K562 (cell line): ENCODE results near the gene PPP1R3A. TPM values are rescaled to one million over a fixed set of nuclear protein-coding genes. Genes with fewer than 3 reads are reported as not detected.

ENCODE experiments used
- CHD1 ChIP-seq: fragments of 200-600 bp; sonication (generic); IDR thresholded peaks from one replicate; pipeline ENCODE4 v1.6.1; 2012; ENCODE audit warnings: mild to moderate bottlenecking, moderate library complexity, low read length, inconsistent platforms
- ERF ChIP-seq: fragments of 450-650 bp; formaldehyde crosslinking; IDR thresholded peaks from 2 replicates; pipeline ENCODE4 v1.4.0; 2020; ENCODE audit warnings: mild to moderate bottlenecking, mixed read lengths
- HLTF ChIP-seq: fragments of 450-650 bp; IDR thresholded peaks from 2 replicates; pipeline ENCODE4 v1.6.1; 2016
- HNRNPH1 ChIP-seq: fragments of 200-400 bp; formaldehyde crosslinking; optimal IDR thresholded peaks from 2 replicates; pipeline ENCODE3; 2017; ENCODE audit warnings: low read depth, mild to moderate bottlenecking, low read length, moderate library complexity
- JUND ChIP-seq, 2 experiments: IDR thresholded peaks; 2 replicates in 1 of 2; 3 replicates in 1 of 2; pipeline ENCODE4 v1.6.1; 2011; ENCODE audit warnings: borderline replicate concordance in 2 of 2, low read depth in 2 of 2, low read length in 2 of 2, improper control_type of control experiment in 1 of 2, missing biosample characterization in 1 of 2, missing genetic modification characterization in 1 of 2, missing genetic modification reagents in 1 of 2
- MAFF ChIP-seq: IDR thresholded peaks from 2 replicates; pipeline ENCODE4 v1.6.1; 2012; ENCODE audit warnings: low read length, improper control_type of control experiment
- MAFG ChIP-seq: fragments of 450-650 bp; conservative IDR thresholded peaks from 2 replicates; pipeline ENCODE4 v1.6.1; 2016; ENCODE audit warnings: missing genetic modification characterization, missing compliant biosample characterization
- MEF2D ChIP-seq: conservative IDR thresholded peaks from 2 replicates; pipeline ENCODE4 v1.6.1; 2016; ENCODE audit warnings: low read depth, missing genetic modification characterization, missing compliant biosample characterization
- RBM39 ChIP-seq: fragments of 200-400 bp; formaldehyde crosslinking; optimal IDR thresholded peaks from 2 replicates; pipeline ENCODE3; 2018; ENCODE audit warnings: low read depth, low read length
- SMARCE1 ChIP-seq: fragments of 450-650 bp; IDR thresholded peaks from 2 replicates; pipeline ENCODE4 v1.7.1; 2016; ENCODE audit warnings: mild to moderate bottlenecking
- STAG1 ChIP-seq: sonication (generic); formaldehyde crosslinking; IDR thresholded peaks from 2 replicates; pipeline ENCODE4 v1.5.0; 2020; ENCODE audit warnings: missing genetic modification reagents, borderline replicate concordance
- ZNF224 ChIP-seq: sonication (generic); formaldehyde crosslinking; IDR thresholded peaks from 2 replicates; pipeline ENCODE4 v1.8.0; 2022; ENCODE audit warnings: mild to moderate bottlenecking, missing genetic modification reagents
- ZNF316 ChIP-seq: fragments of 450-650 bp; IDR thresholded peaks from 2 replicates; pipeline ENCODE4 v1.6.1; 2016
- ZNF347 ChIP-seq: fragments of 450-650 bp; formaldehyde crosslinking; IDR thresholded peaks from 2 replicates; pipeline ENCODE4 v1.4.0; 2020; ENCODE audit warnings: low read depth, mild to moderate bottlenecking, moderate library complexity
- ZNF384 ChIP-seq: IDR thresholded peaks from 2 replicates; pipeline ENCODE4 v1.6.1; 2012; ENCODE audit warnings: low read depth, low read length, improper control_type of control experiment
- ZNF57 ChIP-seq: fragments of 450-650 bp; formaldehyde crosslinking; IDR thresholded peaks from 2 replicates; pipeline ENCODE4 v1.4.0; 2020; ENCODE audit warnings: mild to moderate bottlenecking, moderate library complexity
- polyA plus RNA-seq, 8 experiments: library from polyadenylated mRNA; depleted of rRNA in 4 of 8; stranded (reverse) in 5 of 8; unstranded in 3 of 8; fragments of >200 nt; fragmentation: Nextera tagmentation in 2 of 8; fragmentation: Illumina TruSeq in 1 of 8; extraction: Ambion mirVana in 2 of 8; extraction: Trizol in 1 of 8; gene quantifications; 2 replicates each; pipeline versions ENCODE4 v1.2.1 to v1.2.3, GENCODE V29; 2011 to 2014; ENCODE audit warnings: inconsistent platforms in 1 of 8, missing spikeins in 1 of 8
- total RNA-seq, 7 experiments: library from RNA; depleted of rRNA in 6 of 7; stranded (reverse); fragments of >200 nt in 6 of 7; fragmentation: Illumina TruSeq in 2 of 7; extraction: Trizol in 2 of 7; gene quantifications; 2 replicates each; pipeline versions ENCODE4 v1.2.1 to v1.2.3, GENCODE V29; 2011 to 2021; ENCODE audit warnings: low replicate concordance in 1 of 7
- TF ChIP-seq, protein P1 (sequence below), 2 experiments: fragments of 450-650 bp; IDR thresholded peaks; 2 replicates each; pipeline ENCODE4 v1.6.1; 2016; ENCODE audit warnings: mild to moderate bottlenecking in 2 of 2, borderline replicate concordance in 1 of 2, low read depth in 1 of 2, moderate library complexity in 1 of 2
- TF ChIP-seq, protein P2 (sequence below): fragments of 250-450 bp; sonication (Bioruptor Pico); IDR thresholded peaks from 2 replicates; pipeline ENCODE4 v1.8.0; 2022; ENCODE audit warnings: moderate library complexity, mild to moderate bottlenecking, inconsistent platforms

Gene PPP1R3A
- total and polyA plus RNA-seq, 9 of the 15 experiments (the other 6 are each of a cell fraction or from before 2014, with no cell fraction given) = 0.01 to 0.03 TPM; not detected in 7

- TF ChIP-seq, protein P1, sequence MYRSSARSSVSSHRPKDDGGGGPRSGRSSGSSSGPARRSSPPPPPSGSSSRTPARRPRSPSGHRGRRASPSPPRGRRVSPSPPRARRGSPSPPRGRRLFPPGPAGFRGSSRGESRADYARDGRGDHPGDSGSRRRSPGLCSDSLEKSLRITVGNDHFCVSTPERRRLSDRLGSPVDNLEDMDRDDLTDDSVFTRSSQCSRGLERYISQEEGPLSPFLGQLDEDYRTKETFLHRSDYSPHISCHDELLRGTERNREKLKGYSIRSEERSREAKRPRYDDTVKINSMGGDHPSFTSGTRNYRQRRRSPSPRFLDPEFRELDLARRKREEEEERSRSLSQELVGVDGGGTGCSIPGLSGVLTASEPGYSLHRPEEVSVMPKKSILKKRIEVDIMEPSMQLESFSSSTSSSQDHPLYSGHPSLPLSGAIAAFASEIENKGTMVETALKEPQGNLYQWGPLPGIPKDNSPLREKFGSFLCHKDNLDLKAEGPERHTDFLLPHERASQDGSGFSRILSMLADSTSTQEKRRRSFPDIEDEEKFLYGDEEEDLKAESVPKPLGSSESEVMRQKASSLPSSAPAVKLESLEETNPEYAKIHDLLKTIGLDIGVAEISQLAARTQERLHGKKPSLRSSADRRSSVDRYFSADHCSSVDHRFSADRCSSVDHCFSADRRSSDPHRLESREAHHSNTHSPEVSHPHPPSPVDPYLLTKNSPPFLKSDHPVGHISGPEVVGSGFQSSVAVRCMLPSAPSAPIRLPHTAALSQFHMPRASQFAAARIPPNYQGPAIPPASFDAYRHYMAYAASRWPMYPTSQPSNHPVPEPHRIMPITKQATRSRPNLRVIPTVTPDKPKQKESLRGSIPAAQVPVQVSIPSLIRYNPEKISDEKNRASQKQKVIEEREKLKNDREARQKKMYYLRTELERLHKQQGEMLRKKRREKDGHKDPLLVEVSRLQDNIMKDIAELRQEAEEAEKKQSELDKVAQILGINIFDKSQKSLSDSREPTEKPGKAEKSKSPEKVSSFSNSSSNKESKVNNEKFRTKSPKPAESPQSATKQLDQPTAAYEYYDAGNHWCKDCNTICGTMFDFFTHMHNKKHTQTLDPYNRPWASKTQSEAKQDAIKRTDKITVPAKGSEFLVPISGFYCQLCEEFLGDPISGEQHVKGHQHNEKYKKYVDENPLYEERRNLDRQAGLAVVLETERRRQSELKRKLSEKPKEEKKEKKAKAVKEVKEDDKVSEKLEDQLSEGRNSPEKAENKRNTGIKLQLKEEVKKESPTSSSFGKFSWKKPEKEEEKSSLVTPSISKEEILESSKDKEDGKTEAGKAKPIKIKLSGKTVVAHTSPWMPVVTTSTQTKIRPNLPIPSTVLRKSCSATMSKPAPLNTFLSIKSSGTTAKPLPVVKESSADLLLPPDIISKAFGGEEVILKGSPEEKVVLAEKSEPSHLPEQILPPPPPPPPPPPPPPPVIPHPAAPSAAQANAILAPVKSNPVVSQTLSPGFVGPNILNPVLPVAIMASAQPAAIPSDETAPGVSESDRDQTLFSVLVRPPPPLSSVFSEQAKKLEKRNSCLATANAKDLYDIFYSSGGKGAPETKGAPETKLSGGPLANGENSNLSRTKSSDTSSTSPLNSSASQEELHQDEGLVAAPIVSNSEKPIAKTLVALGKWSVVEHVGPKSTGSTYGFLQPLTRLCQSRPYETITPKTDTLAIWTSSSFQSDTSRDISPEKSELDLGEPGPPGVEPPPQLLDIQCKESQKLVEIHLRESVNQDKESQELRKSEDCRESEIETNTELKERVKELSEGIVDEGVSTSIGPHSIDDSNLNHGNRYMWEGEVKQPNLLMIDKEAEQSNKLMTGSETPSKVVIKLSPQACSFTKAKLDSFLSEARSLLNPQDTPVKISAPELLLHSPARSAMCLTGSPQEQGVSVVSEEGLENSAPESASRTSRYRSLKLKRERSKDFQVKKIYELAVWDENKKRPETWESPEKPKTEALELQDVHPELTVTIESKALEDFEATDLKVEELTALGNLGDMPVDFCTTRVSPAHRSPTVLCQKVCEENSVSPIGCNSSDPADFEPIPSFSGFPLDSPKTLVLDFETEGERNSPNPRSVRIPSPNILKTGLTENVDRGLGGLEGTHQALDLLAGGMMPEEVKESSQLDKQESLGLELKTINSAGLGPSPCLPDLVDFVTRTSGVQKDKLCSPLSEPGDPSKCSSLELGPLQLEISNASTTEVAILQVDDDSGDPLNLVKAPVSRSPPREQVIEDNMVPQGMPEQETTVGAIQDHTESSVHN (IDR thresholded peaks at IDR 0.05; ENCODE audit: borderline replicate concordance in 1 of 2, low read depth in 1 of 2) = no peak
- TF ChIP-seq ZNF384 (no peak), SMARCE1 (no peak), ZNF347 (CRISPR knock-in tag) (no peak), CHD1 (no peak), ERF (CRISPR knock-in tag) (no peak), JUND (IDR thresholded peaks at IDR 0.05; ENCODE audit: borderline replicate concordance, low read depth, low read length) (no peak), JUND (tag; IDR thresholded peaks at IDR 0.05; ENCODE audit: borderline replicate concordance, low read depth, low read length) (no peak), ZNF57 (CRISPR knock-in tag) (no peak), RBM39 (no peak), MAFF (0 out of 2 replicates have a peak, but pooled peaks have one; percentile 31), MAFG (tag) (peak; percentile 35; the same call in 1 of the 2 replicates), ZNF224 (no peak), HLTF (no peak), STAG1 (CRISPR knock-in tag) (no peak), HNRNPH1 (no peak), MEF2D (no peak), ZNF316 (peak; percentile 56; the same call in 1 of the 2 replicates)
- TF ChIP-seq, protein P2, sequence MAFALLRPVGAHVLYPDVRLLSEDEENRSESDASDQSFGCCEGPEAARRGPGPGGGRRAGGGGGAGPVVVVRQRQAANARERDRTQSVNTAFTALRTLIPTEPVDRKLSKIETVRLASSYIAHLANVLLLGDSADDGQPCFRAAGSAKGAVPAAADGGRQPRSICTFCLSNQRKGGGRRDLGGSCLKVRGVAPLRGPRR (CRISPR knock-in tag) = no peak
Measured at GRCh38 chr7:113907617-113908016, 11.2 kb downstream of the PPP1R3A start (continued).
